Measurements from ENCODE around the gene CA7.
A peak's percentile ranks its signal among the peaks of the same experiment; 100 is the strongest.

CA7 gene

DNA sequence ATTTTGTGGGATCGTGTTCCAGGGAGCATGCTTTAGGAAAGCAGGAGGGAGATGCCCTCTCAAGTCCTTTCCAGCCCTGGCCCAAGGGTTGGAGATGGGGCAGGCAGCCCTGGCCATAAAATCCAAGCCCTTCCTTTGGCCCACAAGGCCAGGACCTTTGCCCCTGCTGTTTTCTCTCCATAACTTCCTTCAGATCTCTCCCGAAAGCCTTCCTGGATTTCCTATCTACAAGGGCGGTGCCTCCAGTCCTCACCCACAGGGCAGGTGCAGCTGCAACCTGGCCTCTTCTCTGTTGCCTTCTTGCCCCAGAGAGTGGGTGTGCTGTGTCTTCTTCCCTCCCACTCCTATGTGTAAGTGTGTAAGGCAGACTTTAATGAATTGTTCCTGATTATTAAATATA is 27.6 kb downstream of the CA7 start:
- no peak overlapping the region for H3K4me3 ChIP-seq (ENCODE audit: low read depth, low read length)
- H3K9me3 ChIP-seq: no peaks in the 10 kb centered on the region
- TF ChIP-seq, protein P1, sequence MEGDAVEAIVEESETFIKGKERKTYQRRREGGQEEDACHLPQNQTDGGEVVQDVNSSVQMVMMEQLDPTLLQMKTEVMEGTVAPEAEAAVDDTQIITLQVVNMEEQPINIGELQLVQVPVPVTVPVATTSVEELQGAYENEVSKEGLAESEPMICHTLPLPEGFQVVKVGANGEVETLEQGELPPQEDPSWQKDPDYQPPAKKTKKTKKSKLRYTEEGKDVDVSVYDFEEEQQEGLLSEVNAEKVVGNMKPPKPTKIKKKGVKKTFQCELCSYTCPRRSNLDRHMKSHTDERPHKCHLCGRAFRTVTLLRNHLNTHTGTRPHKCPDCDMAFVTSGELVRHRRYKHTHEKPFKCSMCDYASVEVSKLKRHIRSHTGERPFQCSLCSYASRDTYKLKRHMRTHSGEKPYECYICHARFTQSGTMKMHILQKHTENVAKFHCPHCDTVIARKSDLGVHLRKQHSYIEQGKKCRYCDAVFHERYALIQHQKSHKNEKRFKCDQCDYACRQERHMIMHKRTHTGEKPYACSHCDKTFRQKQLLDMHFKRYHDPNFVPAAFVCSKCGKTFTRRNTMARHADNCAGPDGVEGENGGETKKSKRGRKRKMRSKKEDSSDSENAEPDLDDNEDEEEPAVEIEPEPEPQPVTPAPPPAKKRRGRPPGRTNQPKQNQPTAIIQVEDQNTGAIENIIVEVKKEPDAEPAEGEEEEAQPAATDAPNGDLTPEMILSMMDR (IDR thresholded peaks at IDR 0.05; ENCODE audit: low read depth, low read length): no peak
- no peaks in the 10 kb centered on the region for H3K27me3 ChIP-seq
- no peak for DNase-seq
- H3K36me3 ChIP-seq: no peaks in the 10 kb centered on the region
- H3K4me1 ChIP-seq: peaks cover 4% of the 10 kb centered on the region; the same call in 1 of the 2 replicates

DNA sequence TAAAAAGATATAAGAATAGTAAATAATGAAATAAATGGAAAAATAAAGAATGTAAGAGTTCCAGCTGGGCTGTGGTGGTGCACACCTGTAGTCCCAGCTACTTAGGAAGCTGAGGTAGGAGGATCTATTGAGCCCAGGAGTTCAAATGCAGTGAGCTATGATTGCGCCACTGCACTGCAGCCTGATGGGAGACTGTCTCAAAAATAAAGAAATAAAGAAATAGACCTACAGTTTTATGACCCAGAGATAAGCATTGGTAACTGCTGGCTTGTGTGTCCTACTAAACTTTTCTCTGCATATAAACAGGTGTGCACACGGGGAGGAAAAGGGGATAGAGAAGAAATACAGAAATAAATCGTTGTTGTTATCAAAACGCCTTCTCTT is 28.3 kb downstream of the CA7 start:
- Histone ChIP-seq H3K4me3 (ENCODE audit: low read depth, low read length) (peak overlapping the region; percentile 30; the same call in 1 of the 2 replicates), H3K27me3 (no peaks in the 10 kb centered on the region), H3K4me1 (peaks cover 4% of the 10 kb centered on the region; the same call in 1 of the 2 replicates), H3K36me3 (no peaks in the 10 kb centered on the region), H3K9me3 (no peaks in the 10 kb centered on the region)
- no peak for DNase-seq
- TF ChIP-seq, protein P1 (IDR thresholded peaks at IDR 0.05; ENCODE audit: low read depth, low read length): no peak

DNA sequence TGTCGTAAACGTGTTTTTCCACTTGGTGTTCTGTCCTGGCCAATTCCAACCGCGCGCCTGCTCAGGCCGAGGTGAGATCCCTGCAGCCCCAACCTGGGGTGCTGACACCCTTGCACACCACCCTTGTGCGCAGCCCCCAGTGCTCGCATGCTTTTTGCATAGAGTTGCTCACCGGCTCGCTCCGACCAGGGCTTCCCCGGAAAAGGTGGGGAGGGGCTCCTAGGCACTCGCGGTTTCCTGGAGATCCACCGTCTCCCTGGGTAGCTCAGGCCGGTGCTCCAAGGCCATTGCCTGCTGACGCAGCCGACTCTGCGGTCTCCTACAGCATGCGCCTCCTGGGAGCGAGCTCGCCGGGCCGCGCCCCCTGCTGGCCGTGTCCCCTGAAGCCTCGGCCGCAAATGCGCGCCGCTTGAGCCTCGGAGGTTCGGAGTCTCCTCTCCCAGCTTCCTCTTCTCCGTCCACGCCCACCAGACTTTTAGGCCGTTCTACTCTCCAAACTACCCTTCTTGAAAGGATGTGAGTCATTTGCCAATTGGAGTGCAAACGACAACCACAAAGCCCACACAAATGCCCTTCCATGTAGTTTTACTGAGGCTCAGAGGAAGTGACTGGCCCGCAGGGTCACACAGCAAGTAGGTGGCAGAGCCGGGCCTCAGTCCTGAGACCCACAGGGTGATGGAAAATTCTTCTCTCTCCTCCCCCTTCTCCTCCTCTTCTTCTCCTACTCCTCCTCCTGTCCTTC is 28.9 kb downstream of the CA7 start:
- no peaks in the 10 kb centered on the region for H3K27me3 ChIP-seq
- DNase-seq: peak; percentile 92
- no peaks in the 10 kb centered on the region for H3K9me3 ChIP-seq
- no peaks in the 10 kb centered on the region for H3K36me3 ChIP-seq
- peaks cover 4% of the 10 kb centered on the region; the same call in 1 of the 2 replicates for H3K4me1 ChIP-seq
- TF ChIP-seq, protein P1 (IDR thresholded peaks at IDR 0.05; ENCODE audit: low read depth, low read length): peak; percentile 91
- peak overlapping the region; percentile 30 for H3K4me3 ChIP-seq (ENCODE audit: low read depth, low read length)

DNA sequence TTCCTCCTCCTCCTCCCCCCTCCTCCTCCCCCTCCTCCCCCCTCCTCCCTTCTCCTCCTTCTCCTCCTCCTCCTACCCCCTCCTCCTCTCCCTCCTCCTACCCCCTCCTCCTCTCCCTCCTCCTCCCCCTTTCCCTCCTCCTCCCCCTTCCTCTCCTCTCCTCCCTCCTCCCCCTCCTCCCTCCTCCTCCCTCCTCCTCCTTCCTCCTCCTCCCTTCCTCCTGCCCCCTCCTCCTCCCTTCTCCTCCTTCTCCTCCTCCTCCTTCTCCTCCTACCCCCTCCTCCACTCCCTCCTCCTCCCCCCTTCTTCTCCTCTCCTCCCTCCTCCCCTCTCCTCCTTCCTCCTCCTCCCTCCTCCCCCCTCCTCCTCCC is 29.5 kb downstream of the CA7 start:
- Histone ChIP-seq H3K4me3 (ENCODE audit: low read depth, low read length) (no peak overlapping the region), H3K36me3 (no peaks in the 10 kb centered on the region), H3K4me1 (peaks cover 4% of the 10 kb centered on the region; the same call in 1 of the 2 replicates), H3K27me3 (no peaks in the 10 kb centered on the region), H3K9me3 (no peaks in the 10 kb centered on the region)
- TF ChIP-seq, protein P1 (IDR thresholded peaks at IDR 0.05; ENCODE audit: low read depth, low read length): no peak
- no peak for DNase-seq

DNA sequence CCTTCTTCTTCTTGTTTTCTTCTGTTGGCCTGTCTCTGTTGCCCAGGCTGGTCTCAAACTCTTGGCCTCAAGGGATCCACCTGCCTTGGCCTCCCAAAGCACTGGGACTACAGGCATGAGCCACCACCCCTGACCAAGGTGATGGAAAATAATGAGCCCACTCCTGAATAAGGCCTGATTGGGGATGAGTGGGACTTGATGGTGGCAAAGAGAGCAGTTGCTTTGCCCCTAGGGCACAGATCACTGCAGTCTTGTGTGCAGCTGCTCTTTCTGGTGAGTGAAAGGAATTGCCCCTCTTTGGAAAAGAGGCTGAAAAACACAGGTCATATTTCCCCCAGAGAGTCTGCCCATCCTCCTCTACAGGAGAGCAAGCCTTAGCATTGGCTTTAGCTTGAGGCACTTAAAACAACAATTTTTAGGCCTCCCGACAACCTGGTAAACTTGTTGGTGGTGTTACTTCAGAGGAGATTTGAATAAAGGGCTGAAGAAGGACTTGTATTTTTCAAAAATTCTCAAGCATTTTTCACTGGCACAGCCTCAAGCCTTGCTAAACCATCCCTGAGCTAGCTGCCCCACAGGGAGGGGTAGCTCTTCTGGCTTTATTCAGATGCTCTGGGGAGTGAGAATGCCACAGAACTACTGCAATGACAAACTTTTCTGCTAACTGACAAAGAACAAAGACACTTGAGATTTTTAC is 30.0 kb downstream of the CA7 start:
- Histone ChIP-seq H3K27me3 (no peaks in the 10 kb centered on the region), H3K36me3 (no peaks in the 10 kb centered on the region), H3K9me3 (no peaks in the 10 kb centered on the region), H3K4me3 (ENCODE audit: low read depth, low read length) (no peak overlapping the region), H3K4me1 (peaks cover 4% of the 10 kb centered on the region; the same call in 1 of the 2 replicates)
- DNase-seq: no peak
- TF ChIP-seq, protein P1 (IDR thresholded peaks at IDR 0.05; ENCODE audit: low read depth, low read length): no peak

DNA sequence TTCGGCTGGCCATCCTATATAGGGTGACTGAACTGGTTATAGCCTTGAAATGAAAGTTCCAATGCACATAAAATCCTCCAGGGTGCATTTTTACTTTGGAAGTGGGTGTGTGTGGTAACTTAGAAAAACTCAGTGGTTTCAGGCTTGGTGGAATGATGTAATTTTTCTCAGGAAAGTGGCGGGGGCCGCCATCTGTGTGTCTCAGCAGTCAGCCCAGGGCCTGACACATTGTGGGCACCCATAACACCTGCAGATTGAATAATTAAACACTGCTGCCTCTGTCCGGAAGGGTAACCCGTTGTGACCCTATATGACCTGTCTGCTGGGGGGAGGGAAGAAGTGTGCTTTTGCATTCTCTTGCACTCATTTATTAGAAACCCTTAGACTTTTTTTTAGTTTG is 33.9 kb downstream of the CA7 start:
- Histone ChIP-seq H3K9me3 (no peaks in the 10 kb centered on the region), H3K36me3 (no peaks in the 10 kb centered on the region; the same call in 1 of the 2 replicates), H3K27me3 (no peaks in the 10 kb centered on the region), H3K4me3 (ENCODE audit: low read depth, low read length) (no peak overlapping the region), H3K4me1 (peaks cover 6% of the 10 kb centered on the region; the same call in 1 of the 2 replicates)
- TF ChIP-seq, protein P1 (IDR thresholded peaks at IDR 0.05; ENCODE audit: low read depth, low read length): no peak
- DNase-seq: no peak
